T-helper 1 cell treated with Interleukin-12 subunit alpha and Interleukin-12 subunit beta and Interleukin-4 antibody, amounts not matched to agents 30 μg/mL and 1 μg/mL, for 36 hours (primary cell): ENCODE measurements around the gene ALDH1L1.
"Not testable (repeated sequence)": the region's sequence is repeated elsewhere in the genome, so short reads cannot be mapped to it uniquely, and the experiment has no call there.

Experiments
- H3K27ac Mint-ChIP-seq: one replicate; pipeline ENCODE4 v1.8.0; 2021; ENCODE audit warnings: mild to moderate bottlenecking, mixed read lengths
- H3K27me3 Mint-ChIP-seq: one replicate; pipeline ENCODE4 v1.8.0; 2021; ENCODE audit warnings: low read depth, mixed read lengths
- H3K36me3 Mint-ChIP-seq: one replicate; pipeline ENCODE4 v1.8.0; 2021; ENCODE audit warnings: low read depth, mixed read lengths
- H3K4me1 Mint-ChIP-seq: one replicate; pipeline ENCODE4 v1.8.0; 2021; ENCODE audit warnings: low read depth, mixed read lengths
- H3K4me3 Mint-ChIP-seq: one replicate; pipeline ENCODE4 v1.8.0; 2021; ENCODE audit warnings: mild to moderate bottlenecking, moderate library complexity, mixed read lengths
- H3K9me3 Mint-ChIP-seq: one replicate; pipeline ENCODE4 v1.8.0; 2021; ENCODE audit warnings: mixed read lengths

The ALDH1L1 gene

GRCh38 chr3:126070146-126070545 is 110.2 kb downstream of the ALDH1L1 start:
- H3K27ac Mint-ChIP-seq = no peak overlapping the region
- no peaks in the 10 kb centered on the region for H3K27me3 Mint-ChIP-seq
- H3K36me3 Mint-ChIP-seq = peaks cover 2% of the 10 kb centered on the region
- H3K9me3 Mint-ChIP-seq = peaks cover 7% of the 10 kb centered on the region
- H3K4me1 Mint-ChIP-seq = no peaks in the 10 kb centered on the region
- no peak overlapping the region for H3K4me3 Mint-ChIP-seq

- no peaks in the 10 kb centered on the region for H3K4me1 Mint-ChIP-seq
- no peak overlapping the region for H3K27ac Mint-ChIP-seq
- H3K4me3 Mint-ChIP-seq = no peak overlapping the region
- H3K9me3 Mint-ChIP-seq = peaks cover 4% of the 10 kb centered on the region
- H3K36me3 Mint-ChIP-seq = peaks cover 2% of the 10 kb centered on the region
- H3K27me3 Mint-ChIP-seq = no peaks in the 10 kb centered on the region
Observed at GRCh38 chr3:126067959-126068358, 112.4 kb downstream of the ALDH1L1 start.

GRCh38 chr3:126066676-126067075 is 113.7 kb downstream of the ALDH1L1 start:
- H3K27me3 Mint-ChIP-seq, H3K36me3 Mint-ChIP-seq: not testable (repeated sequence)

GRCh38 chr3:126065876-126066275 is 114.5 kb downstream of the ALDH1L1 start:
- no peaks in the 10 kb centered on the region for H3K27me3 Mint-ChIP-seq
- H3K36me3 Mint-ChIP-seq = no peaks in the 10 kb centered on the region
- no peak overlapping the region for H3K4me3 Mint-ChIP-seq
- H3K27ac Mint-ChIP-seq = no peak overlapping the region
- no peaks in the 10 kb centered on the region for H3K9me3 Mint-ChIP-seq
- H3K4me1 Mint-ChIP-seq = no peaks in the 10 kb centered on the region

More at GRCh38 chr3:126066676-126067075, 113.7 kb downstream of the ALDH1L1 start:
- H3K4me1 Mint-ChIP-seq, H3K4me3 Mint-ChIP-seq, H3K9me3 Mint-ChIP-seq, H3K27ac Mint-ChIP-seq: not testable (repeated sequence)

- no peaks in the 10 kb centered on the region for H3K9me3 Mint-ChIP-seq
- no peaks in the 10 kb centered on the region for H3K36me3 Mint-ChIP-seq
- no peaks in the 10 kb centered on the region for H3K4me1 Mint-ChIP-seq
- H3K27me3 Mint-ChIP-seq = no peaks in the 10 kb centered on the region
- H3K27ac Mint-ChIP-seq = no peak overlapping the region
- H3K4me3 Mint-ChIP-seq = no peak overlapping the region
Observed at GRCh38 chr3:126064627-126065258, 115.6 kb downstream of the ALDH1L1 start.

- no peaks in the 10 kb centered on the region for H3K4me1 Mint-ChIP-seq
Observed at GRCh38 chr3:126063358-126063965, 116.9 kb downstream of the ALDH1L1 start.

GRCh38 chr3:126061301-126062032 is 118.9 kb downstream of the ALDH1L1 start:
- Mint-ChIP-seq H3K36me3 (no peaks in the 10 kb centered on the region), H3K27ac (no peak overlapping the region), H3K4me3 (no peak overlapping the region), H3K27me3 (no peaks in the 10 kb centered on the region), H3K9me3 (no peaks in the 10 kb centered on the region), H3K4me1 (no peaks in the 10 kb centered on the region)

More at GRCh38 chr3:126063358-126063965, 116.9 kb downstream of the ALDH1L1 start:
- Mint-ChIP-seq H3K9me3 (no peaks in the 10 kb centered on the region), H3K4me3 (no peak overlapping the region), H3K27me3 (no peaks in the 10 kb centered on the region), H3K27ac (no peak overlapping the region), H3K36me3 (no peaks in the 10 kb centered on the region)

- H3K4me1 Mint-ChIP-seq = no peaks in the 10 kb centered on the region
- no peaks in the 10 kb centered on the region for H3K27me3 Mint-ChIP-seq
- H3K36me3 Mint-ChIP-seq = no peaks in the 10 kb centered on the region
- H3K9me3 Mint-ChIP-seq = no peaks in the 10 kb centered on the region
- no peak overlapping the region for H3K4me3 Mint-ChIP-seq
- no peak overlapping the region for H3K27ac Mint-ChIP-seq
Observed at GRCh38 chr3:126060613-126061145, 119.7 kb downstream of the ALDH1L1 start.

- H3K27ac Mint-ChIP-seq = no peak overlapping the region
- no peaks in the 10 kb centered on the region for H3K36me3 Mint-ChIP-seq
- no peaks in the 10 kb centered on the region for H3K9me3 Mint-ChIP-seq
- H3K4me3 Mint-ChIP-seq = no peak overlapping the region
- H3K27me3 Mint-ChIP-seq = no peaks in the 10 kb centered on the region
- no peaks in the 10 kb centered on the region for H3K4me1 Mint-ChIP-seq
Observed at GRCh38 chr3:126058666-126059065, 121.7 kb downstream of the ALDH1L1 start.

- H3K4me1 Mint-ChIP-seq = no peaks in the 10 kb centered on the region
- no peak overlapping the region for H3K4me3 Mint-ChIP-seq
- no peaks in the 10 kb centered on the region for H3K36me3 Mint-ChIP-seq
- no peaks in the 10 kb centered on the region for H3K27me3 Mint-ChIP-seq
- no peak overlapping the region for H3K27ac Mint-ChIP-seq
- H3K9me3 Mint-ChIP-seq = no peaks in the 10 kb centered on the region
Observed at GRCh38 chr3:126057936-126058335, 122.5 kb downstream of the ALDH1L1 start.

GRCh38 chr3:126057501-126057819 is 122.9 kb downstream of the ALDH1L1 start:
- no peaks in the 10 kb centered on the region for H3K9me3 Mint-ChIP-seq
- peaks cover 5% of the 10 kb centered on the region for H3K4me1 Mint-ChIP-seq
- no peak overlapping the region for H3K27ac Mint-ChIP-seq
- H3K36me3 Mint-ChIP-seq = no peaks in the 10 kb centered on the region
- H3K27me3 Mint-ChIP-seq = no peaks in the 10 kb centered on the region
- no peak overlapping the region for H3K4me3 Mint-ChIP-seq

GRCh38 chr3:126056681-126057500 is 123.5 kb downstream of the ALDH1L1 start:
- Mint-ChIP-seq H3K4me1 (peaks cover 8% of the 10 kb centered on the region), H3K27ac (no peak overlapping the region), H3K27me3 (no peaks in the 10 kb centered on the region), H3K4me3 (no peak overlapping the region), H3K9me3 (no peaks in the 10 kb centered on the region), H3K36me3 (no peaks in the 10 kb centered on the region)

GRCh38 chr3:126056088-126056487 is 124.3 kb downstream of the ALDH1L1 start:
- Mint-ChIP-seq H3K9me3 (no peaks in the 10 kb centered on the region), H3K27me3 (no peaks in the 10 kb centered on the region), H3K36me3 (no peaks in the 10 kb centered on the region), H3K4me1 (peaks cover 8% of the 10 kb centered on the region), H3K4me3 (no peak overlapping the region), H3K27ac (no peak overlapping the region)

- H3K9me3 Mint-ChIP-seq = no peaks in the 10 kb centered on the region
- peaks cover 11% of the 10 kb centered on the region for H3K4me1 Mint-ChIP-seq
- H3K27ac Mint-ChIP-seq = no peak overlapping the region
- no peak overlapping the region for H3K4me3 Mint-ChIP-seq
- H3K36me3 Mint-ChIP-seq = no peaks in the 10 kb centered on the region
- H3K27me3 Mint-ChIP-seq = no peaks in the 10 kb centered on the region
Observed at GRCh38 chr3:126054870-126055269, 125.5 kb downstream of the ALDH1L1 start.
